H1 (cell line): ENCODE results near the gene DVL1. TPM values are rescaled to one million over a fixed set of nuclear protein-coding genes. Genes with fewer than 3 reads are reported as not detected.

Experiments
- CTCF ChIA-PET: fragments of 300-600 bp; sonication (Branson Sonifier 250); formaldehyde crosslinking; loops from one replicate; lab custom pipeline; 2021; ENCODE audit not compliant: partially characterized antibody; lab: Charles Lee
- POLR2A ChIA-PET: fragments of 300-600 bp; sonication (Branson Sonifier 250); formaldehyde crosslinking; loops from one replicate; lab custom pipeline; 2021; ENCODE audit warnings: inconsistent platforms; ENCODE audit not compliant: partially characterized antibody; lab: Charles Lee
- DNase-seq, 2 experiments: peaks; one replicate each; pipeline versions ENCODE4 v3.0.0 to v3.0.0-alpha.2; 2010 to 2022; ENCODE audit warnings: low spot score in 2 of 2, low read depth in 1 of 2, mixed read lengths in 1 of 2
- FAIRE-seq: peaks from 2 replicates; lab custom pipeline; 2011; peaks lifted over from hg19 to GRCh38; lab: Jason Lieb, UNC
- H2AFZ ChIP-seq: 2 replicates; pipeline ENCODE4 v1.8.1; 2012; ENCODE audit warnings: low read length, inconsistent platforms
- H2AK5ac ChIP-seq: 2 replicates; pipeline ENCODE4 v1.6.1; 2013; ENCODE audit warnings: low read depth, low read length
- H2BK120ac ChIP-seq: replicated peaks from 2 replicates; pipeline ENCODE3; 2013; ENCODE audit warnings: low read depth, low read length, inconsistent platforms
- H2BK12ac ChIP-seq: 2 replicates; pipeline ENCODE4 v1.6.1; 2013; ENCODE audit warnings: low read depth, low read length
- H2BK15ac ChIP-seq: 2 replicates; pipeline ENCODE4 v1.6.1; 2013; ENCODE audit warnings: low read length
- H2BK20ac ChIP-seq: 2 replicates; pipeline ENCODE4 v1.6.1; 2013; ENCODE audit warnings: low read length
- H2BK5ac ChIP-seq: 2 replicates; pipeline ENCODE4 v1.6.1; 2013; ENCODE audit warnings: low read depth, low read length
- H3K14ac ChIP-seq: 2 replicates; pipeline ENCODE4 v1.6.1; 2013; ENCODE audit warnings: inconsistent platforms; ENCODE audit not compliant: insufficient read length
- H3K18ac ChIP-seq: 2 replicates; pipeline ENCODE4 v1.6.1; 2013; ENCODE audit warnings: low read length; ENCODE audit errors: extremely low read depth
- H3K23ac ChIP-seq: 2 replicates; pipeline ENCODE4 v1.6.1; 2013; ENCODE audit warnings: inconsistent platforms; ENCODE audit not compliant: insufficient read length
- H3K23me2 ChIP-seq: 2 replicates; pipeline ENCODE4 v1.6.1; 2013; ENCODE audit warnings: low read depth, low read length
- H3K27ac ChIP-seq: 2 replicates; pipeline ENCODE4 v1.6.1; 2011; ENCODE audit warnings: low read depth, low read length, inconsistent platforms
- H3K27me3 ChIP-seq, 4 experiments: replicated peaks in 1 of 4; 1 replicate in 1 of 4; 2 replicates in 3 of 4; pipeline versions ENCODE4 v1.6.1 to v1.8.1; 2011 to 2013; ENCODE audit warnings: low read length in 3 of 4, mild to moderate bottlenecking in 3 of 4, inconsistent platforms in 2 of 4, mixed read lengths in 2 of 4, moderate library complexity in 1 of 4; ENCODE audit not compliant: control insufficient read depth in 3 of 4, insufficient read depth in 3 of 4; ENCODE audit errors: extremely low read depth in 1 of 4
- H3K36me3 ChIP-seq, 4 experiments: 2 replicates each; pipeline versions ENCODE4 v1.6.1 to v1.8.1; 2011 to 2013; ENCODE audit warnings: mild to moderate bottlenecking in 4 of 4, low read length in 3 of 4, moderate library complexity in 2 of 4, control low read depth in 1 of 4, inconsistent platforms in 1 of 4; ENCODE audit not compliant: insufficient read depth in 4 of 4, control insufficient read depth in 2 of 4
- H3K4ac ChIP-seq: replicated peaks from 2 replicates; pipeline ENCODE3; 2013; ENCODE audit warnings: low read length, low read depth, mixed read lengths, inconsistent platforms; ENCODE audit not compliant: insufficient read length
- H3K4me1 ChIP-seq, 4 experiments: replicated peaks in 1 of 4; 1 replicate in 1 of 4; 2 replicates in 3 of 4; pipeline versions ENCODE4 v1.6.1 to v1.8.1; 2011 to 2013; ENCODE audit warnings: low read length in 3 of 4, inconsistent platforms in 2 of 4, mixed read lengths in 1 of 4; ENCODE audit not compliant: insufficient read depth in 4 of 4, control insufficient read depth in 3 of 4
- H3K4me2 ChIP-seq, 2 experiments: 2 replicates each; pipeline versions ENCODE4 v1.6.1 to v1.8.1; 2011 to 2013; ENCODE audit warnings: low read depth in 2 of 2, low read length in 2 of 2, control low read depth in 1 of 2, inconsistent platforms in 1 of 2, mild to moderate bottlenecking in 1 of 2; ENCODE audit not compliant: insufficient read depth in 1 of 2
- H3K4me3 ChIP-seq, 4 experiments: fragments of 200-600, 300-600 bp in 1 of 4; sonication (generic), shearing (Covaris generic), sonication (Bioruptor Twin) in 1 of 4; 2 replicates each; pipeline versions ENCODE4 v1.5.1 to v1.8.1; 2011 to 2016; ENCODE audit warnings: low read length in 4 of 4, low read depth in 3 of 4, control low read depth in 2 of 4, inconsistent platforms in 2 of 4, mild to moderate bottlenecking in 2 of 4, mixed read lengths in 1 of 4, moderate library complexity in 1 of 4; ENCODE audit not compliant: insufficient read depth in 2 of 4; ENCODE audit errors: extremely low read depth in 1 of 4
- H3K56ac ChIP-seq: replicated peaks from 2 replicates; pipeline ENCODE3; 2013; ENCODE audit warnings: low read depth, mild to moderate bottlenecking, mixed read lengths, low read length, inconsistent platforms; ENCODE audit not compliant: insufficient read length
- H3K79me1 ChIP-seq: 2 replicates; pipeline ENCODE4 v1.6.1; 2013; ENCODE audit warnings: low read depth, low read length, control low read depth
- H3K79me2 ChIP-seq, 2 experiments: 2 replicates each; pipeline versions ENCODE4 v1.6.1 to v1.8.1; 2012 to 2013; ENCODE audit warnings: low read length in 2 of 2, mild to moderate bottlenecking in 2 of 2, inconsistent platforms in 1 of 2; ENCODE audit not compliant: insufficient read depth in 2 of 2, control insufficient read depth in 1 of 2
- H3K9ac ChIP-seq, 4 experiments: replicated peaks in 1 of 4; 1 replicate in 1 of 4; 2 replicates in 3 of 4; pipeline versions ENCODE4 v1.6.1 to v1.8.1; 2011 to 2013; ENCODE audit warnings: low read depth in 3 of 4, low read length in 3 of 4, control low read depth in 2 of 4, mild to moderate bottlenecking in 2 of 4, moderate library complexity in 2 of 4, inconsistent platforms in 1 of 4; ENCODE audit errors: extremely low read depth in 1 of 4
- H3K9me3 ChIP-seq, 2 experiments: 2 replicates each; pipeline versions ENCODE4 v1.6.1 to v1.8.1; 2012 to 2013; ENCODE audit warnings: mild to moderate bottlenecking in 2 of 2, moderate library complexity in 2 of 2, control low read depth in 1 of 2, inconsistent platforms in 1 of 2, low read depth in 1 of 2, low read length in 1 of 2, mixed read lengths in 1 of 2; ENCODE audit not compliant: insufficient read depth in 2 of 2
- H4K20me1 ChIP-seq, 2 experiments: replicated peaks in 1 of 2; 2 replicates each; pipeline versions ENCODE3 to v1.8.1; 2011 to 2013; ENCODE audit warnings: inconsistent platforms in 2 of 2, low read length in 2 of 2, mild to moderate bottlenecking in 1 of 2; ENCODE audit not compliant: insufficient read depth in 2 of 2, control insufficient read depth in 1 of 2
- H4K5ac ChIP-seq: 2 replicates; pipeline ENCODE4 v1.6.1; 2013; ENCODE audit warnings: low read length, low read depth, mixed read lengths, inconsistent platforms; ENCODE audit not compliant: insufficient read length
- H4K8ac ChIP-seq: 2 replicates; pipeline ENCODE4 v1.8.0; 2013; ENCODE audit warnings: mild to moderate bottlenecking, moderate library complexity, low read length, inconsistent platforms; ENCODE audit not compliant: insufficient read depth; ENCODE audit errors: extremely low read depth
- H4K91ac ChIP-seq: replicated peaks from 2 replicates; pipeline ENCODE3; 2013; ENCODE audit warnings: low read length, mixed read lengths, inconsistent platforms; ENCODE audit not compliant: insufficient read length
- BRCA1 ChIP-seq: IDR thresholded peaks from 2 replicates; pipeline ENCODE4 v1.6.1; 2012; ENCODE audit warnings: low read depth, low read length, improper control_type of control experiment
- CBX5 ChIP-seq: fragments of 300-800, 300-1000 bp; sonication (generic); IDR thresholded peaks from 2 replicates; pipeline ENCODE4 v1.7.1; 2016; ENCODE audit warnings: antibody characterized with exemption, low read length, low read depth
- HDAC2 ChIP-seq, 2 experiments: fragments of 300-600 bp in 1 of 2; sonication (generic) in 1 of 2; IDR thresholded peaks; 2 replicates each; pipeline ENCODE4 v1.6.1; 2011 to 2012; ENCODE audit warnings: low read depth in 2 of 2, low read length in 2 of 2, mild to moderate bottlenecking in 2 of 2, moderate library complexity in 2 of 2, borderline replicate concordance in 1 of 2, inconsistent platforms in 1 of 2
- HDAC6 ChIP-seq: IDR thresholded peaks from one replicate; pipeline ENCODE4 v1.7.1; 2012; ENCODE audit warnings: low read depth, mild to moderate bottlenecking, inconsistent platforms, low read length, moderate library complexity
- JUN ChIP-seq: IDR thresholded peaks from 2 replicates; pipeline ENCODE4 v1.6.1; 2011; ENCODE audit warnings: low read depth, mild to moderate bottlenecking, improper control_type of control experiment, low read length
- KDM5A ChIP-seq: fragments of 200-600 bp; IDR thresholded peaks from 2 replicates; pipeline ENCODE4 v1.7.1; 2012; ENCODE audit warnings: mild to moderate bottlenecking, low read length, inconsistent platforms, mixed read lengths
- NRF1 ChIP-seq: IDR thresholded peaks from 2 replicates; pipeline ENCODE4 v1.6.1; 2011; ENCODE audit warnings: mild to moderate bottlenecking, low read depth, low read length, improper control_type of control experiment
- POLR2A ChIP-seq, 2 experiments: IDR thresholded peaks; 1 replicate in 1 of 2; 2 replicates in 1 of 2; pipeline ENCODE4 v1.6.1; 2011; ENCODE audit warnings: low read depth in 2 of 2, low read length in 2 of 2, mild to moderate bottlenecking in 2 of 2; ENCODE audit errors: control extremely low read depth in 1 of 2
- RBBP5 ChIP-seq: IDR thresholded peaks from 2 replicates; pipeline ENCODE4 v1.7.1; 2012; ENCODE audit warnings: low read depth, mild to moderate bottlenecking, inconsistent platforms, low read length, moderate library complexity, borderline replicate concordance
- SIN3A ChIP-seq, 2 experiments: IDR thresholded peaks in 1 of 2; conservative IDR thresholded peaks in 1 of 2; 2 replicates each; pipeline ENCODE4 v1.6.1; 2011 to 2012; ENCODE audit warnings: low read length in 2 of 2, improper control_type of control experiment in 1 of 2, low read depth in 1 of 2, mild to moderate bottlenecking in 1 of 2
- TAF7 ChIP-seq: optimal IDR thresholded peaks from 2 replicates; pipeline ENCODE3; 2011; ENCODE audit warnings: low read depth, mild to moderate bottlenecking, inconsistent platforms, low read length, moderate library complexity, borderline replicate concordance
- TCF12 ChIP-seq: IDR thresholded peaks from 2 replicates; pipeline ENCODE4 v1.6.1; 2011; ENCODE audit warnings: low read depth, mild to moderate bottlenecking, low read length
- WGBS, 2 experiments: shearing (Covaris generic) in 1 of 2; methylation state at CpG; one replicate each; pipeline versions ENCODE4 v1.1.6 to v1.1.7; 2013 to 2015; ENCODE audit warnings: low lambda C conversion rate in 2 of 2, mixed read lengths in 2 of 2, inconsistent platforms in 1 of 2, low coverage in 1 of 2, missing lambda C conversion rate in 1 of 2; ENCODE audit not compliant: insufficient replicate concordance in 2 of 2, insufficient coverage in 1 of 2, insufficient read length in 1 of 2; ENCODE audit errors: extremely low coverage in 1 of 2, missing lambda C conversion rate in 1 of 2; 5-methylcytosine and 5-hydroxymethylcytosine counted together
- polyA plus RNA-seq, 7 experiments: library from polyadenylated mRNA; depleted of rRNA in 3 of 7; stranded (reverse) in 5 of 7; unstranded in 2 of 7; fragments of >200 nt in 5 of 7; fragments of 200-250 nt in 2 of 7; gene quantifications; 1 replicate in 5 of 7; 2 replicates in 1 of 7; 4 replicates in 1 of 7; pipeline versions ENCODE4 v1.2.1 to v1.2.3, GENCODE V29; 2011 to 2013; ENCODE audit warnings: missing spikeins in 2 of 7, mixed read lengths in 2 of 7
- total RNA-seq: library from RNA; stranded (reverse); fragmentation: NEBNext Ultra II Directional; extraction: Animal tissue kit (Norgen Biotek cat#: 25700); gene quantifications from 2 replicates; pipeline ENCODE4 v1.2.1, GENCODE V29; 2021

Gene DVL1
- total and polyA plus RNA-seq, 2 of the 8 experiments (the other 6 are each of a cell fraction or from before 2014, with no cell fraction given): 39.4 to 58.9 TPM

DNA sequence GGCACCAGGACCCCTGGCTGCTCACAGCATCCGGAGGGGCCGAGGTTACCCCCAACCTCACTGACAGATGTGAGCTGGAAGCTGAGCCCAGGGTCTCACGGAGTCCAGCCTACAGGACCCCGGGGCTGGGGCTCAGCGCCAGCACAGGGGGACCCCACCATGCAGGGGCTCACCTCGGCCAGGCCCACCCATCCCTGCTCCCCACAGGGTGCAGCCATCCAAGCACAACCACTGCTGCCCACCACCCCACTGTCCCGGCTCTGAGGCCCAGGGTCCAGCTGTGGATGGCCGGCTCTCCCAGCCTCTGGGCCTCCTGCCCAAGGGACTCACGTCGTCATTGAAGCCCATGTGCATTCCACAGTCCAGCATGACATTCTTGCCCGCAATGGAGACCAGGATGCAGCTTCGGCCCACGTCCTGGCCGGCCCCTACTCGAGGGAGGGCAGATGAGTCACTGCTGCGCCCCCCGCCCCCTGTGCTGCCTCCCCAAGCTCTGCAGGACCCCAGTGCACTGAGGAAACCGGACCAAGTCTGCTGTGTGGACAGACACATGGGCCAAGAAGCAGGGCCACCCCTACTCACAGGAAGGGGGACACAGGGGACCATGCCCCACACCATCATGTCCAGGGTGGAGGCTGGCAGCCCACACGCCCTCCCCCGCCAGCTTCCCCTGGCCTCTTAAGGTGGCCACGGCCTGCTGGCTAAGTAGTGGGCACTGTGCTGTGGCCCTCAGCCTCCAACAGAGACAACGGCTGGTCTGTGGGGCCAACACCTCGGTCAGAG, 28.4 kb downstream of the DVL1 start:
- H3K18ac ChIP-seq: no peak overlapping the region
- DNase-seq: no peak
- H3K4me3 ChIP-seq: no peak overlapping the region
- H2BK20ac ChIP-seq: no peak overlapping the region
- POLR2A ChIA-PET: interaction anchor here (1.1 to 3.0 kb wide), 6 partner anchors 10 to 31 kb away, joined by 3 to 20 read pairs (median 6); partner anchors contain the start of gene TAS1R3
- no peak overlapping the region for H3K56ac ChIP-seq
- H3K23ac ChIP-seq: no peak overlapping the region
- H3K9me3 ChIP-seq: no peaks in the 10 kb centered on the region
- no peak overlapping the region for H2BK12ac ChIP-seq
- no peak overlapping the region for H4K8ac ChIP-seq
- no peak overlapping the region for H2AFZ ChIP-seq
- no peak overlapping the region for H2BK15ac ChIP-seq
- no peak for FAIRE-seq
- H3K27ac ChIP-seq: no peak overlapping the region
- H4K91ac ChIP-seq: no peak overlapping the region
- H2BK5ac ChIP-seq: no peak overlapping the region
- H2AK5ac ChIP-seq: no peak overlapping the region
- no peak overlapping the region for H4K5ac ChIP-seq
- no peak overlapping the region for H3K14ac ChIP-seq
- CTCF ChIA-PET: interaction anchor here (1.7 kb wide), 1 partner anchor 21 kb away, joined by 6 read pairs; no protein-coding TSS in a partner anchor
- H4K20me1 ChIP-seq: peaks cover 25 to 37% of the 10 kb centered on the region in 2 experiments
- peaks cover 12 to 55% of the 10 kb centered on the region in 2 experiments; a peak in 3 of 4 replicates for H3K79me2 ChIP-seq
- no peak overlapping the region for H2BK120ac ChIP-seq
- H3K4ac ChIP-seq: no peak overlapping the region
- no peaks in the 10 kb centered on the region for H3K27me3 ChIP-seq
- 91% methylated on average over 18 of the region's 23 CpGs; no CpG with 5 or more reads in 1 of the 2 experiments for WGBS, 2 experiments
- no peak overlapping the region for H3K4me2 ChIP-seq
- peaks cover 38% of the 10 kb centered on the region for H3K79me1 ChIP-seq
- H3K23me2 ChIP-seq: peaks cover 7% of the 10 kb centered on the region; the same call in 1 of the 2 replicates
- peaks cover 0 to 16% (median 5%) of the 10 kb centered on the region in 4 experiments; a peak in 5 of 7 replicates for H3K4me1 ChIP-seq
- H3K9ac ChIP-seq: no peak overlapping the region
- H3K36me3 ChIP-seq: peaks cover 0 to 12% (median 6%) of the 10 kb centered on the region in 4 experiments; a peak in 6 of 8 replicates
- no peak for TF ChIP-seq KDM5A
- TF ChIP-seq POLR2A (IDR thresholded peaks at IDR 0.05; ENCODE audit: control extremely low read depth in 1 of 2, low read depth in 2 of 2, low read length in 2 of 2): no peak
- no peak for TF ChIP-seq JUN
- no peak for TF ChIP-seq HDAC6
- TF ChIP-seq TCF12: no peak
- no peak for TF ChIP-seq SIN3A (conservative IDR thresholded peaks at IDR 0.05 in 1 of 2, IDR thresholded peaks at IDR 0.05 in 1 of 2; ENCODE audit: low read depth in 1 of 2, low read length in 2 of 2)
- no peak for TF ChIP-seq TAF7
- no peak for TF ChIP-seq HDAC2 (IDR thresholded peaks at IDR 0.05; ENCODE audit: borderline replicate concordance in 1 of 2, low read depth in 2 of 2, low read length in 2 of 2)
- TF ChIP-seq NRF1: no peak
- no peak for TF ChIP-seq CBX5
- no peak for TF ChIP-seq RBBP5
- no peak for TF ChIP-seq BRCA1
